A549 (cell line): Measurements from ENCODE around the gene ALDH2. TPM values are rescaled to one million over a fixed set of nuclear protein-coding genes. Genes with fewer than 3 reads are reported as not detected.
A peak's percentile ranks its signal among the peaks of the same experiment; 100 is the strongest.
"Not testable (repeated sequence)": the region's sequence is repeated elsewhere in the genome, so short reads cannot be mapped to it uniquely, and the experiment has no call there.

Experiments
- ATAC-seq, 2 experiments: fragments of 200-7000 bp in 1 of 2; fragments of >200 bp in 1 of 2; cut with Nextera tagmentation in 1 of 2; cut with Tn5 transposase in 1 of 2; 3 replicates each; pipeline versions ENCODE4 v1.8.0 to v1.9.1; 2018 to 2020; ENCODE audit warnings: mild to moderate bottlenecking in 1 of 2, moderate library complexity in 1 of 2
- CTCF ChIA-PET: fragments of 300-600 bp; sonication (Branson Sonifier 250); formaldehyde crosslinking; extraction: SDS; loops from one replicate; lab custom pipeline; 2021; ENCODE audit warnings: antibody characterized with exemption, inconsistent platforms; lab: Yijun Ruan, JAX
- POLR2A ChIA-PET: fragments of 350-600 bp; formaldehyde crosslinking; extraction: SDS; loops from one replicate; lab custom pipeline; 2021; ENCODE audit warnings: antibody characterized with exemption, inconsistent platforms; lab: Yijun Ruan, JAX
- DNase-seq, 2 experiments: peaks; one replicate each; pipeline versions ENCODE4 v3.0.0 to v3.0.0-alpha.2; 2011 to 2016; ENCODE audit warnings: low read depth in 1 of 2, low spot score in 1 of 2
- FAIRE-seq: peaks from 2 replicates; lab custom pipeline; 2011; peaks lifted over from hg19 to GRCh38; lab: Jason Lieb, UNC
- H3K27ac ChIP-seq, 2 experiments: fragments of >200 bp; sonication (Bioruptor Twin); formaldehyde crosslinking; 3 replicates each; pipeline ENCODE4 v1.5.1; 2016 to 2017
- H3K4me1 ChIP-seq: fragments of >200 bp; sonication (Bioruptor Twin); formaldehyde crosslinking; 3 replicates; pipeline ENCODE4 v1.6.1; 2016
- H3K4me2 ChIP-seq: fragments of >200 bp; sonication (Bioruptor Twin); formaldehyde crosslinking; 3 replicates; pipeline ENCODE4 v1.6.1; 2016
- H3K4me3 ChIP-seq: fragments of >200 bp; sonication (Bioruptor Twin); formaldehyde crosslinking; 3 replicates; pipeline ENCODE4 v1.5.1; 2016
- H3K9me3 ChIP-seq: fragments of >200 bp; sonication (Bioruptor Twin); formaldehyde crosslinking; 3 replicates; pipeline ENCODE4 v1.6.1; 2016
- CEBPB ChIP-seq, 2 experiments: fragments of >200 bp in 1 of 2; sonication (Bioruptor Twin) in 1 of 2; formaldehyde crosslinking in 1 of 2; IDR thresholded peaks; 2 replicates each; pipeline ENCODE4 v1.6.1; 2012 to 2016
- EHF ChIP-seq: fragments of 250-450 bp; sonication (Bioruptor Pico); IDR thresholded peaks from 2 replicates; pipeline ENCODE4 v1.5.0; 2020; ENCODE audit warnings: mild to moderate bottlenecking
- ESRRA ChIP-seq: fragments of 150-350 bp; IDR thresholded peaks from 2 replicates; pipeline ENCODE4 v1.6.1; 2014; ENCODE audit warnings: mild to moderate bottlenecking, low read length, borderline replicate concordance
- FOSL2 ChIP-seq, 2 experiments: fragments of 450-650 bp in 1 of 2; fragments of >200 bp in 1 of 2; sonication (Bioruptor Twin) in 1 of 2; formaldehyde crosslinking; IDR thresholded peaks; 2 replicates each; pipeline versions ENCODE4 v1.5.0 to v1.6.1; 2016 to 2020; ENCODE audit warnings: mild to moderate bottlenecking in 1 of 2, moderate library complexity in 1 of 2
- FOXS1 ChIP-seq: fragments of 250-450 bp; sonication (Bioruptor Pico); IDR thresholded peaks from 2 replicates; pipeline ENCODE4 v1.5.0; 2020; ENCODE audit warnings: mild to moderate bottlenecking, moderate library complexity
- HDAC2 ChIP-seq: fragments of 200-600 bp; sonication (generic); IDR thresholded peaks from 2 replicates; pipeline ENCODE4 v1.6.1; 2016
- KDM1A ChIP-seq: fragments of 200-600 bp; sonication (generic); IDR thresholded peaks from 2 replicates; pipeline ENCODE4 v1.6.1; 2016; ENCODE audit warnings: low read depth, mild to moderate bottlenecking
- MAZ ChIP-seq: fragments of 150-350 bp; IDR thresholded peaks from 2 replicates; pipeline ENCODE4 v1.6.1; 2014; ENCODE audit warnings: antibody characterized with exemption, low read depth, low read length, borderline replicate concordance
- RARB ChIP-seq: fragments of 250-450 bp; sonication (Bioruptor Pico); IDR thresholded peaks from 2 replicates; pipeline ENCODE4 v1.8.0; 2021; ENCODE audit warnings: mild to moderate bottlenecking, moderate library complexity
- TP53 ChIP-seq: fragments of 250-450 bp; sonication (Bioruptor Pico); IDR thresholded peaks from 2 replicates; pipeline ENCODE4 v1.5.0; 2021; ENCODE audit warnings: mild to moderate bottlenecking, moderate library complexity
- WGBS: methylation state at CpG from one replicate; pipeline ENCODE4 v1.1.6; 2017; ENCODE audit errors: missing lambda C conversion rate; 5-methylcytosine and 5-hydroxymethylcytosine counted together
- polyA plus RNA-seq, 4 experiments: library from polyadenylated mRNA; depleted of rRNA in 3 of 4; stranded (reverse); fragments of >200 nt; fragmentation: RNase III in 1 of 4; extraction: RNeasy Plus Mini Kit Qiagen cat#74134 plus additional on column Dnase treatment in 1 of 4; gene quantifications; 2 replicates in 3 of 4; 3 replicates in 1 of 4; pipeline ENCODE4 v1.2.3, GENCODE V29; 2011 to 2017
- TF ChIP-seq, protein P1 (sequence below): IDR thresholded peaks from 2 replicates; pipeline ENCODE4 v1.6.1; 2012
- TF ChIP-seq, protein P2 (sequence below): fragments of 150-350 bp; IDR thresholded peaks from 2 replicates; pipeline ENCODE4 v1.6.1; 2014; ENCODE audit warnings: low read depth, mild to moderate bottlenecking, low read length
- TF ChIP-seq, protein P3 (sequence below): fragments of 200-600 bp; sonication (generic); IDR thresholded peaks from 2 replicates; pipeline ENCODE4 v1.6.1; 2016; ENCODE audit warnings: antibody characterized with exemption, mild to moderate bottlenecking, moderate library complexity

Gene ALDH2
- polyA plus RNA-seq, 2 of the 4 experiments (the other 2 are of a cell fraction): 97.5 to 123 TPM

DNA sequence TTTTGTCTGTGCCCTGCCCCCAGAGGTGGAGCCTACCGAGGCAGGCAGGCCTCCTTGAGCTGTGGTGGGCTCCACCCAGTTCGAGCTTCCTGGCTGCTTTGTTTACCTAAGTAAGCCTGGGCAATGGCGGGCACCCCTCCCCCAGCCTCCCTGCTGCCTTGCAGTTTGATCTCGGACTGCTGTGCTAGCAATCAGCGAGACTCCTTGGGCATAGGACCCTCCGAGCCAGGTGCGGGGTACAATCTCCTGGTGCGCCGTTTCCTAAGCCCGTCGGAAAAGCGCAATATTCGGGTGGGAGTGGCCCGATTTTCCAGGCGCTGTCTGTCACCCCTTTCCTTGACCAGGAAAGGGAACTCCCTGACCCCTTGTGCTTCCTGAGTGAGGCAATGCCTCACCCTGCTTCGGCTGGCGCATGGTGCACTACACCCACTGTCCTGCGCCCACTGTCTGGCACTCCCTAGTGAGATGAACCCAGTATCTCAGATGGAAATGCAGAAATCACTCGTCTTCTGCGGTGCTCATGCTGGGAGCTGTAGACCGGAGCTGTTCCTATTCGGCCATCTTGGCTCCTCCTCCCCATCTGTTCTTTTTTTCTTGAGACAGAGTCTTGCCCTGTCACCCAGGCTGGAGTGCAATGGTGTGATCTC lies 68.1 kb downstream of the ALDH2 start:
- not testable (repeated sequence) for H3K4me1 ChIP-seq, H3K9me3 ChIP-seq, FAIRE-seq
- CTCF ChIA-PET: interaction anchor here (1.3 kb wide), 1 partner anchor 553 kb away, joined by 4 read pairs; no protein-coding TSS in a partner anchor
- peak in 1 of 2 experiments; percentile 88; a peak in 3 of 6 replicates for ATAC-seq
- H3K4me2 ChIP-seq: peak overlapping the region; percentile 70
- DNase-seq: peak in 1 of 2 experiments; percentile 48
- peak overlapping the region; percentile 85 to 87 for H3K27ac ChIP-seq
- 5% methylated on average over 17 of the region's 22 CpGs for WGBS
- TF ChIP-seq, protein P1, sequence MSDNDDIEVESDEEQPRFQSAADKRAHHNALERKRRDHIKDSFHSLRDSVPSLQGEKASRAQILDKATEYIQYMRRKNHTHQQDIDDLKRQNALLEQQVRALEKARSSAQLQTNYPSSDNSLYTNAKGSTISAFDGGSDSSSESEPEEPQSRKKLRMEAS: peak; percentile 45; the same call in 1 of the 2 replicates
- TF ChIP-seq FOXS1 (CRISPR knock-in tag) (0 out of 2 replicates have a peak, but pooled peaks have one; percentile 43), CEBPB (IDR thresholded peaks at IDR 0.05) (peak in 1 of 2 experiments; percentile 27; a peak in 1 of 4 replicates), EHF (CRISPR knock-in tag) (0 out of 2 replicates have a peak, but pooled peaks have one; percentile 17)
- H3K4me3 ChIP-seq: peak overlapping the region; percentile 44
- POLR2A ChIA-PET: interaction anchor here (0.6 to 1.4 kb wide), 2 partner anchors 9 to 69 kb away, joined by 3 read pairs; no protein-coding TSS in a partner anchor

DNA sequence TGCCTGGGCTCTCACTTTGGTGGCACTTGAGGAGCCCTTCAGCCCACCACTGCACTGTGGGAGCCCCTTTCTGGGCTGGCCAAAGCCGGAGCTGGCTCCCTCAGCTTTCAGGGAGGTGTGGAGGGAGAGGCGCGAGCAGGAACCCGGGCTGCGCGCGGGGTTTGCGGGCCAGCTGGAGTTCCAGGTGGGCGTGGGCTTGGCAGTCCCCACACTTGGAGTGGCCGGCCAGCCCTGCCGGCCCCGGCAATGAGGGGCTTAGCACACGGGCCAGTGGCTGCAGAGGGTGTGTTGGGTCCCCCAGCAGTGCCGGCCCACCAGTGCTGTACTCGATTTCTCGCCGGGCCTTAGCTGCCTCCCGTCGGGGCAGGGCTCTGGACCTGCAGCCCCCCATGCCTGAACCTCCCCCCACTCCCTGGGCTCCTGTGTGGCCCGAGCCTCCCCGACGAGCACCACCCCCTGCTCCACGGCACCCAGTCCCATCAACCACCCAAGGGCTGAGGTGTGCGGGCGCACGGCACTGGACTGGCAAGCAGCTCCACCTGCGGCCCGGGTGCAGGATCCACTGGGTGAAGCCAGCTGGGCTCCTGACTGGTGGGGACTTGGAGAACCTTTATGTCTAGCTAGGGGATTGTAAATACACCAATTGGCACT lies 68.9 kb downstream of the ALDH2 start:
- POLR2A ChIA-PET: interaction anchor here (0.6 to 1.4 kb wide), 2 partner anchors 10 to 68 kb away, joined by 3 read pairs; no protein-coding TSS in a partner anchor
- peak overlapping the region; percentile 44; the same call in 2 of the 3 replicates for H3K4me3 ChIP-seq
- WGBS: 94% methylated on average over 18 of the region's 28 CpGs
- peak in 1 of 2 experiments; percentile 40; a peak in 3 of 6 replicates for ATAC-seq
- CTCF ChIA-PET: interaction anchor here (1.0 to 1.3 kb wide), 2 partner anchors 82 to 552 kb away, joined by 3 to 4 read pairs; no protein-coding TSS in a partner anchor
- not testable (repeated sequence) for DNase-seq, FAIRE-seq, H3K9me3 ChIP-seq
- H3K4me1 ChIP-seq: peaks cover 11% of the 10 kb centered on the region; the same call in 2 of the 3 replicates
- peak overlapping the region; percentile 85 to 87 for H3K27ac ChIP-seq
- H3K4me2 ChIP-seq: peak overlapping the region; percentile 70

DNA sequence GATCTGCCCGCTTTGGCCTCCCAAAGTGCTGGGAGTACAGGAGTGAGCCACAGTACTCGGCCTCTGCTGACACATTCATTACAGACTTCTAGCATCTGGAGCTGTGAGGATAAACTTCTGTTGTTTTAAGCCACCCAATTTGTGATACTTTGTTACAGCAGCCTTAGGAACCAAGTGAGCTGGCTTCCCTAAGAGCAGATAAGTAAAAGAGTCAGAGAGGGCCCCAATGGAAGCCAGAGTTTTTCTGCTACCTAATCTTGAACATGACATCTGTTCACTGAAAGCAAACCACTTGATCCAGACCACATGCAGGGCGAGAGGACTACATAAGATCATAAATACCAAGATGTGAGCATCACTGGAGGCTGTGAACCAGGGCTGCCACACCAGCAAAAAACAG lies 71.6 kb downstream of the ALDH2 start:
- no peak for ATAC-seq
- TF ChIP-seq MAZ: no peak
- TF ChIP-seq TP53 (CRISPR knock-in tag): no peak
- no peak for TF ChIP-seq FOSL2 (IDR thresholded peaks at IDR 0.05)
- no peak for TF ChIP-seq FOSL2 (CRISPR knock-in tag; IDR thresholded peaks at IDR 0.05)
- TF ChIP-seq KDM1A: no peak
- TF ChIP-seq, protein P2, sequence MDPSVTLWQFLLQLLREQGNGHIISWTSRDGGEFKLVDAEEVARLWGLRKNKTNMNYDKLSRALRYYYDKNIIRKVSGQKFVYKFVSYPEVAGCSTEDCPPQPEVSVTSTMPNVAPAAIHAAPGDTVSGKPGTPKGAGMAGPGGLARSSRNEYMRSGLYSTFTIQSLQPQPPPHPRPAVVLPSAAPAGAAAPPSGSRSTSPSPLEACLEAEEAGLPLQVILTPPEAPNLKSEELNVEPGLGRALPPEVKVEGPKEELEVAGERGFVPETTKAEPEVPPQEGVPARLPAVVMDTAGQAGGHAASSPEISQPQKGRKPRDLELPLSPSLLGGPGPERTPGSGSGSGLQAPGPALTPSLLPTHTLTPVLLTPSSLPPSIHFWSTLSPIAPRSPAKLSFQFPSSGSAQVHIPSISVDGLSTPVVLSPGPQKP: no peak
- no peak for TF ChIP-seq HDAC2
- TF ChIP-seq ESRRA: no peak
- TF ChIP-seq, protein P3, sequence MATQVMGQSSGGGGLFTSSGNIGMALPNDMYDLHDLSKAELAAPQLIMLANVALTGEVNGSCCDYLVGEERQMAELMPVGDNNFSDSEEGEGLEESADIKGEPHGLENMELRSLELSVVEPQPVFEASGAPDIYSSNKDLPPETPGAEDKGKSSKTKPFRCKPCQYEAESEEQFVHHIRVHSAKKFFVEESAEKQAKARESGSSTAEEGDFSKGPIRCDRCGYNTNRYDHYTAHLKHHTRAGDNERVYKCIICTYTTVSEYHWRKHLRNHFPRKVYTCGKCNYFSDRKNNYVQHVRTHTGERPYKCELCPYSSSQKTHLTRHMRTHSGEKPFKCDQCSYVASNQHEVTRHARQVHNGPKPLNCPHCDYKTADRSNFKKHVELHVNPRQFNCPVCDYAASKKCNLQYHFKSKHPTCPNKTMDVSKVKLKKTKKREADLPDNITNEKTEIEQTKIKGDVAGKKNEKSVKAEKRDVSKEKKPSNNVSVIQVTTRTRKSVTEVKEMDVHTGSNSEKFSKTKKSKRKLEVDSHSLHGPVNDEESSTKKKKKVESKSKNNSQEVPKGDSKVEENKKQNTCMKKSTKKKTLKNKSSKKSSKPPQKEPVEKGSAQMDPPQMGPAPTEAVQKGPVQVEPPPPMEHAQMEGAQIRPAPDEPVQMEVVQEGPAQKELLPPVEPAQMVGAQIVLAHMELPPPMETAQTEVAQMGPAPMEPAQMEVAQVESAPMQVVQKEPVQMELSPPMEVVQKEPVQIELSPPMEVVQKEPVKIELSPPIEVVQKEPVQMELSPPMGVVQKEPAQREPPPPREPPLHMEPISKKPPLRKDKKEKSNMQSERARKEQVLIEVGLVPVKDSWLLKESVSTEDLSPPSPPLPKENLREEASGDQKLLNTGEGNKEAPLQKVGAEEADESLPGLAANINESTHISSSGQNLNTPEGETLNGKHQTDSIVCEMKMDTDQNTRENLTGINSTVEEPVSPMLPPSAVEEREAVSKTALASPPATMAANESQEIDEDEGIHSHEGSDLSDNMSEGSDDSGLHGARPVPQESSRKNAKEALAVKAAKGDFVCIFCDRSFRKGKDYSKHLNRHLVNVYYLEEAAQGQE: no peak
- no peak for TF ChIP-seq RARB (CRISPR knock-in tag)
- peaks cover 13% of the 10 kb centered on the region; the same call in 2 of the 3 replicates for H3K4me1 ChIP-seq
- no peak for DNase-seq
- H3K4me3 ChIP-seq: no peak overlapping the region
- POLR2A ChIA-PET: no interaction called here
- no peaks in the 10 kb centered on the region for H3K9me3 ChIP-seq
- 93% methylated on average over 3 of the region's 3 CpGs for WGBS
- H3K27ac ChIP-seq: no peak overlapping the region
- CTCF ChIA-PET: no interaction called here
- no peak overlapping the region for H3K4me2 ChIP-seq
- no peak for FAIRE-seq
